ENCODE measurements around the gene LYRM1. TPM values are rescaled to one million over a fixed set of nuclear protein-coding genes. Genes with fewer than 3 reads are reported as not detected.

LYRM1 gene
- total RNA-seq, 4 donors from 2014 or later = 36.4 to 74.7 (median 38.8) TPM

DNA sequence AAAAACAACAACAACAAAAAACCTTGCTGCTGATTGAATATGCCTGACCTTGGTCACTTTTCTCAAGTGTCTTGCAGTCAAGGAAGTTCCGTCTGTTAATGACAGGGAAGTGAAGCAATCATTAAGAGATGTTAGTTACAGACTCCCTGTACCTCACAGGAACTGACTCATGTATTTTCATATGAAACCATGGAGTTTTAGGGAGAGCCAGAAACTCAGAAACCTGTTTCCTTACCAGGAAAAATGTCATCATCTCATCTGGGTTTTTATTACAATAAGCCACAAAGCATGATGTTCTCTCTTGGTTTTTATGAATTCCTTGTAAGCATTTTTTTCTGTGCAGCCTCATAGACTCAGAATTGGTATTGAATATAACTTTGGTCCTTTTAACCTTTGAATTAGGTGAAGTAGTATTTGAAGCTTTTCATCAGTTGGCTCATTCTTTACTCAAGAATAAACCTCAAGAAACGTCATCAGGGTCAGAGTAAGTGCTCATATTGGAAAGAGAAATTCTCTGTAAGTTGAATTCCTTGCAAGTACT, 10.3 kb downstream of the LYRM1 start:
- intact Hi-C loops (cut with DNase I; ENCODE audit: low total_unique reads) = no loop called here

GRCh38 chr16:20911361-20911760, 10.8 kb downstream of the LYRM1 start:
- no peaks in the 10 kb centered on the region for H3K9me3 ChIP-seq
- intact Hi-C loops (cut with DNase I; ENCODE audit: low total_unique reads) (no loop called here), in situ Hi-C loops (cut with MboI; ENCODE audit: low sequenced_read_pairs in 4 of 4) (loop anchor here in 2 of 4 donors (10.0 kb wide), 1 partner anchor 57 kb away; no protein-coding TSS in a partner anchor)
- DNase-seq (no peak), ATAC-seq (no peak)
- no peaks in the 10 kb centered on the region for H3K36me3 ChIP-seq
- H3K4me3 ChIP-seq = no peak overlapping the region
- no peaks in the 10 kb centered on the region for H3K27me3 ChIP-seq
- peaks cover 19 to 26% of the 10 kb centered on the region in 2 donors for H3K4me1 ChIP-seq
- no peak for TF ChIP-seq CTCF (IDR thresholded peaks at IDR 0.05 in 4 of 5, conservative IDR thresholded peaks at IDR 0.05 in 1 of 5)
- no peak for TF ChIP-seq POLR2A (IDR thresholded peaks at IDR 0.05)
- peak overlapping the region; percentile 55 to 64 (median 59) for H3K27ac ChIP-seq

More for the DNA sequence above, 10.3 kb downstream of the LYRM1 start:
- ATAC-seq = peak; percentile 73
- in situ Hi-C loops (cut with MboI; ENCODE audit: low sequenced_read_pairs in 4 of 4) = loop anchor here in 2 of 4 donors (10.0 kb wide), 1 partner anchor 56 kb away; no protein-coding TSS in a partner anchor
- H3K4me3 ChIP-seq = no peak overlapping the region
- DNase-seq = no peak
- no peak for TF ChIP-seq CTCF (IDR thresholded peaks at IDR 0.05 in 4 of 5, conservative IDR thresholded peaks at IDR 0.05 in 1 of 5)
- TF ChIP-seq POLR2A (IDR thresholded peaks at IDR 0.05) = no peak
- no peaks in the 10 kb centered on the region for H3K36me3 ChIP-seq
- no peaks in the 10 kb centered on the region for H3K27me3 ChIP-seq
- H3K9me3 ChIP-seq = no peaks in the 10 kb centered on the region
- H3K4me1 ChIP-seq = peaks cover 24 to 31% of the 10 kb centered on the region in 2 donors
- H3K27ac ChIP-seq = peak overlapping the region; percentile 55 to 64 (median 59)

DNA sequence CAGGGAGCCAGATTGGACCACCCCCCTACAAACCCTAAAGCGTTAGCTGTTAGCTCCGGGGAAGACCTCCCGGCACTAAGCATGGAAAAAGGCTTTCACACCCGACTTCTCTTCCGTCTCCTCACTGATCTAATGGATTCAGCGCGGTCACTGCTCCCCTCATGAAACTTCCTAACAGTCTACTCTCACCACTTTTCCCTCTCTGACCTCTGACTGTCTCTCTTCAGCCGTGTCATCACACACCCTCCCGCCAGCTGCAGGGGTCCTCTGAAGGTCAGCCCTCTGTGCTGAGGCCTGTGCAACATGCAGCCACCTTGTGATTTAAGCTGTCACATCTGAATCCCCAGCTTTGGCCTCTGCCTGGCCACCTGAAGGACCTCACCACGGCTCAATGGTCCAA, 15.7 kb downstream of the LYRM1 start:
- intact Hi-C loops (cut with DNase I; ENCODE audit: low total_unique reads) = loop anchor here (5.0 kb wide), 1 partner anchor 161 kb away; no protein-coding TSS in a partner anchor
- no peak for ATAC-seq
- Histone ChIP-seq H3K4me1 (peaks cover 15 to 19% of the 10 kb centered on the region in 2 donors), H3K9me3 (no peaks in the 10 kb centered on the region), H3K4me3 (no peak overlapping the region), H3K27ac (no peak overlapping the region), H3K27me3 (no peaks in the 10 kb centered on the region), H3K36me3 (no peaks in the 10 kb centered on the region)
- no peak for DNase-seq
- no peak for TF ChIP-seq CTCF (IDR thresholded peaks at IDR 0.05 in 4 of 5, conservative IDR thresholded peaks at IDR 0.05 in 1 of 5)
- no peak for TF ChIP-seq POLR2A (IDR thresholded peaks at IDR 0.05)
- in situ Hi-C loops (cut with MboI; ENCODE audit: low sequenced_read_pairs in 4 of 4) = loop anchor here in 2 of 4 donors (10.0 kb wide), 1 partner anchor 61 kb away; no protein-coding TSS in a partner anchor

DNA sequence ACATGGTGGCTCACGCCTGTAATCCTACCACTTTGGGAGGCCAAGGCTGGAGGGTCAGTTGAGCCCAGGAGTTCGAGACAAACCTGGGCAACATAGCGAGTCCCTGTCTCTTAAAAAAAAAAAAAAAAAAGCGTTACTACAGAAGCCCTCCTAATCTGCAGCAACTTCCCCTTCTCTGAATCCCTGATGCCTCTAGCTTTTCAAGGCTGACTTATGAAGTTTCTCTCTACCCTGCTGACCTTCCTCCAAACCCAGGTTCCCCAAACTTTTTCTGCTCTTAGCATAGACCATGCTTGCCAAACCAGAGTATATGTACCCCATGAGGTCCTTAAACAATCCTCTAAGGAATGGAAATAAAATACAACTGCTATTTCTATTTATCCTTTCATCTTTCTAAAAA, 16.4 kb downstream of the LYRM1 start:
- no peak for DNase-seq
- no peaks in the 10 kb centered on the region for H3K36me3 ChIP-seq
- no peak overlapping the region for H3K4me3 ChIP-seq
- H3K27ac ChIP-seq = no peak overlapping the region
- H3K9me3 ChIP-seq = no peaks in the 10 kb centered on the region
- H3K4me1 ChIP-seq = peaks cover 9 to 12% of the 10 kb centered on the region in 2 donors
- H3K27me3 ChIP-seq = no peaks in the 10 kb centered on the region
- in situ Hi-C loops (cut with MboI; ENCODE audit: low sequenced_read_pairs in 4 of 4) (loop anchor here in 2 of 4 donors (10.0 kb wide), 1 partner anchor 62 kb away; no protein-coding TSS in a partner anchor), intact Hi-C loops (cut with DNase I; ENCODE audit: low total_unique reads) (loop anchor here (5.0 kb wide), 1 partner anchor 160 kb away; no protein-coding TSS in a partner anchor)
- no peak for TF ChIP-seq POLR2A (IDR thresholded peaks at IDR 0.05)
- TF ChIP-seq CTCF (IDR thresholded peaks at IDR 0.05 in 4 of 5, conservative IDR thresholded peaks at IDR 0.05 in 1 of 5) = no peak
- ATAC-seq = no peak
